Sigmoid colon (tissue), 4 donors: ENCODE results near the gene LAD1.

Source experiments
- CTCF ChIP-seq, 4 experiments: fragments of 450-650 bp in 3 of 4; fragments of 200-600 bp in 1 of 4; IDR thresholded peaks; one replicate each; pipeline ENCODE4 v1.5.1; 2016 to 2019; ENCODE audit warnings: antibody characterized with exemption in 4 of 4, mild to moderate bottlenecking in 3 of 4, moderate library complexity in 2 of 4
- EP300 ChIP-seq, 4 donors: sonication (generic); formaldehyde crosslinking; IDR thresholded peaks; one replicate each; pipeline ENCODE4 v1.6.1; 2017; ENCODE audit warnings: antibody characterized with exemption in 4 of 4
- POLR2A ChIP-seq, 2 donors: fragments of 450-650 bp; IDR thresholded peaks; one replicate each; pipeline ENCODE4 v1.6.1; 2016; ENCODE audit warnings: antibody characterized with exemption in 2 of 2, mild to moderate bottlenecking in 2 of 2, moderate library complexity in 2 of 2

DNA sequence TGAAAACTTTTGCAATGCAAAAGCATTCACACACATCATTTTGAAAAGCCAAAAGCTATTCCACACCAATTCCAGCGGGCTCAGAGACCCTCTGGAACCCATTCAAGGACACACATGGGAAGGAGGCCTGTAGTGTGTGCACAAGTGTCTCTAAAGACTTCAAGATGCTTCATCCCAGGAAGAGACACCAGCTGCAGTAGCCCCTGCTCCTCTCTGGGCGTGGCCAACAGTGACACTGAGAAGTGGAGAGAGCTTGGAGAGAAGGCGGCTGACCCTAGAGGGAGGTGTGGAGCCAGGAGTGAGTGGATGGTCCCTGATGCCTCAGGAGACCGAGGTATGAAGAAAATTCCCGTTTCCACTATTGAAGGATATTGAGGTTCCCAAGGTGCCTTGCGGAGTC lies 37.3 kb upstream of the LAD1 start:
- TF ChIP-seq CTCF (IDR thresholded peaks at IDR 0.05) (no peak), POLR2A (IDR thresholded peaks at IDR 0.05) (no peak), EP300 (IDR thresholded peaks at IDR 0.05) (no peak)
